ENCODE measurements around the gene NUTF2. TPM values are rescaled to one million over a fixed set of nuclear protein-coding genes. Genes with fewer than 3 reads are reported as not detected.

The NUTF2 gene
- polyA plus RNA-seq, 3 donors: 64.2 to 104 (median 90.3) TPM

GRCh38 chr16:67915831-67916723, 69.3 kb downstream of the NUTF2 start:
- H3K79me2 ChIP-seq (ENCODE audit: insufficient read depth, low read length): peaks cover 50% of the 10 kb centered on the region
- H4K20me1 ChIP-seq (ENCODE audit: insufficient read depth, low read length): peaks cover 78% of the 10 kb centered on the region
- intact Hi-C loops (cut with micrococcal nuclease): no loop called here
- H3K36me3 Mint-ChIP-seq: peaks cover 62 to 78% of the 10 kb centered on the region in 2 donors
- no peak overlapping the region for H3K27ac ChIP-seq (ENCODE audit: low read depth in 1 of 2, low read length in 2 of 2)
- no peaks in the 10 kb centered on the region for H3K27me3 Mint-ChIP-seq (ENCODE audit: low read depth in 3 of 3)
- no peak overlapping the region for H3K9ac ChIP-seq (ENCODE audit: insufficient read depth, low read length, poor library complexity, severe bottlenecking)
- no peak overlapping the region for H3K4me3 ChIP-seq (replicated peaks in 1 of 3; ENCODE audit: low read depth in 2 of 3, low read length in 3 of 3)
- TF ChIP-seq CTCF (IDR thresholded peaks at IDR 0.05): no peak
- peaks cover 44 to 73% of the 10 kb centered on the region in 2 donors for H3K36me3 ChIP-seq (replicated peaks in 1 of 2; ENCODE audit: control insufficient read depth in 1 of 2, insufficient read depth in 2 of 2, low read length in 2 of 2)
- no peaks in the 10 kb centered on the region for H3K27me3 ChIP-seq (ENCODE audit: control insufficient read depth in 2 of 2, insufficient read depth in 2 of 2, low read length in 2 of 2)
- DNase-seq: no peak
- H3K9me3 ChIP-seq (replicated peaks in 1 of 2; ENCODE audit: control insufficient read depth in 1 of 2, insufficient read depth in 1 of 2, low read length in 2 of 2): no peaks in the 10 kb centered on the region
- peaks cover 6% of the 10 kb centered on the region for H3K4me1 Mint-ChIP-seq
- H3K9me3 Mint-ChIP-seq: no peaks in the 10 kb centered on the region
- WGBS (ENCODE audit: insufficient coverage): 100% methylated on average over 3 of the region's 7 CpGs
- H3K4me1 ChIP-seq (ENCODE audit: control insufficient read depth in 1 of 2, insufficient read depth in 2 of 2, low read length in 2 of 2): no peaks in the 10 kb centered on the region
- no peak overlapping the region for H3K4me3 Mint-ChIP-seq
- peak overlapping the region in 1 of 7 donors; percentile 29 for H3K27ac Mint-ChIP-seq
- H2AFZ ChIP-seq (ENCODE audit: insufficient read depth, low read depth, low read length, poor library complexity, severe bottlenecking): no peak overlapping the region
- no peak overlapping the region for H3K4me2 ChIP-seq (replicated peaks; ENCODE audit: extremely low read depth, low read length, poor library complexity, severe bottlenecking)

DNA sequence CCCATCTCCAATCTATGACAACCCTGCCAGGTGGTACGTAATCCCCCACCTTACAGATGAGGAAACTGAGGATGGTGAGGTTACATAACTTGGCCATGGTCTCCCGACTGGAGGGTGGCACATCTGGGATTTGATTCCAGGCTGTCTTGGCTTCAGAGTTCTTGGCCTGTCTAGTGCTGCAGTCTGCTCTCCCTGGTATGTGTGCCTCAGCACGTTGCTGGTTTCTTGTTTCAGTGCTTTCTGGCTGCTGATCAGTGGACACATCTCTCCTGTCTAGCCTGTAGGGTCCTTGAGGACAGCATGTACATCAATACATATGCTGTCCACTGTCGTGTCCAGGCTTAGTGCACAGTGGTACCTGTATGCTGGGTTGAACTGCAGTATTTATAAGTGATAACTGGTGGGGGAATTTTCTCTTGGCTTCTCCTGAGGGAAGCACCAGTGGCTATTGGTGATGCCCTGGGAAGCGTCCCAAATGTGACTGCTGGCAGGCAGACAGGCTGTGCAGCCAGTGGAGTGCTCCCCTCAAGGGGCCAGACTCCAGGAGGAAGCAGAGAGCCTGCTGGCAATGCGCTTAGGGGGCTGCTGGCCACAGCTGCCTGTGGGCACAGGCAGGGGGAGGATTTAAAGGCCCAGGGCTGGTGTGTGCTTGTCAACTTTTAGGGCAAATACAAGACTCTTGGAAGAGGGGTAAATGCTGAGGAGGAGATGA, 70.6 kb downstream of the NUTF2 start:
- WGBS (ENCODE audit: insufficient coverage): 78% methylated on average over 6 of the region's 6 CpGs
- peaks cover 6% of the 10 kb centered on the region for H3K4me1 Mint-ChIP-seq
- DNase-seq: no peak
- Histone ChIP-seq H3K79me2 (ENCODE audit: insufficient read depth, low read length) (peaks cover 49% of the 10 kb centered on the region), H3K4me3 (replicated peaks in 1 of 3; ENCODE audit: low read depth in 2 of 3, low read length in 3 of 3) (no peak overlapping the region), H4K20me1 (ENCODE audit: insufficient read depth, low read length) (peaks cover 80% of the 10 kb centered on the region), H3K27ac (ENCODE audit: low read depth in 1 of 2, low read length in 2 of 2) (no peak overlapping the region), H3K27me3 (ENCODE audit: control insufficient read depth in 2 of 2, insufficient read depth in 2 of 2, low read length in 2 of 2) (no peaks in the 10 kb centered on the region), H3K4me2 (replicated peaks; ENCODE audit: extremely low read depth, low read length, poor library complexity, severe bottlenecking) (no peak overlapping the region), H3K4me1 (ENCODE audit: control insufficient read depth in 1 of 2, insufficient read depth in 2 of 2, low read length in 2 of 2) (no peaks in the 10 kb centered on the region), H3K9ac (ENCODE audit: insufficient read depth, low read length, poor library complexity, severe bottlenecking) (no peak overlapping the region), H2AFZ (ENCODE audit: insufficient read depth, low read depth, low read length, poor library complexity, severe bottlenecking) (no peak overlapping the region), H3K9me3 (replicated peaks in 1 of 2; ENCODE audit: control insufficient read depth in 1 of 2, insufficient read depth in 1 of 2, low read length in 2 of 2) (no peaks in the 10 kb centered on the region), H3K36me3 (replicated peaks in 1 of 2; ENCODE audit: control insufficient read depth in 1 of 2, insufficient read depth in 2 of 2, low read length in 2 of 2) (peaks cover 39 to 70% of the 10 kb centered on the region in 2 donors)
- H3K27ac Mint-ChIP-seq: peak overlapping the region in 5 of 7 donors; percentile 15 to 86 (median 73)
- TF ChIP-seq CTCF (IDR thresholded peaks at IDR 0.05): no peak
- intact Hi-C loops (cut with micrococcal nuclease): no loop called here
- no peak overlapping the region for H3K4me3 Mint-ChIP-seq
- H3K9me3 Mint-ChIP-seq: no peaks in the 10 kb centered on the region
- no peaks in the 10 kb centered on the region for H3K27me3 Mint-ChIP-seq (ENCODE audit: low read depth in 3 of 3)
- peaks cover 58 to 81% of the 10 kb centered on the region in 2 donors for H3K36me3 Mint-ChIP-seq
